Fibroblast of lung (primary cell): ENCODE measurements around the gene HIP1. TPM values are rescaled to one million over a fixed set of nuclear protein-coding genes. Genes with fewer than 3 reads are reported as not detected.
"Not testable (repeated sequence)": the region's sequence is repeated elsewhere in the genome, so short reads cannot be mapped to it uniquely, and the experiment has no call there.

Source experiments
- DNase-seq, 2 donors: peaks; one replicate each; pipeline versions ENCODE4 v3.0.0 to v3.0.0-alpha.2; 2010; ENCODE audit warnings: low read depth in 2 of 2
- H2AFZ ChIP-seq: 2 replicates; pipeline ENCODE4 v1.5.1; 2012; ENCODE audit warnings: low read length, control low read depth, inconsistent platforms
- H3K27ac ChIP-seq: 2 replicates; pipeline ENCODE4 v1.5.1; 2011; ENCODE audit warnings: low read length, control low read depth; ENCODE audit not compliant: insufficient read depth
- H3K27me3 ChIP-seq: 2 replicates; pipeline ENCODE4 v1.5.1; 2011; ENCODE audit warnings: mild to moderate bottlenecking, low read length; ENCODE audit not compliant: control insufficient read depth, insufficient read depth
- H3K36me3 ChIP-seq: 2 replicates; pipeline ENCODE4 v1.5.1; 2011; ENCODE audit warnings: low read length; ENCODE audit not compliant: control insufficient read depth, insufficient read depth
- H3K4me1 ChIP-seq: 2 replicates; pipeline ENCODE4 v1.5.1; 2011; ENCODE audit warnings: low read length; ENCODE audit not compliant: control insufficient read depth, insufficient read depth; ENCODE audit errors: extremely low read depth
- H3K4me2 ChIP-seq: 2 replicates; pipeline ENCODE4 v1.5.1; 2011; ENCODE audit warnings: low read length, control low read depth; ENCODE audit not compliant: insufficient read depth; ENCODE audit errors: extremely low read depth
- H3K4me3 ChIP-seq, 4 experiments: fragments of 200-600 bp in 1 of 4; sonication (generic) in 1 of 4; replicated peaks in 1 of 4; 2 replicates each; pipeline ENCODE4 v1.5.1; 2011 to 2016; ENCODE audit warnings: low read length in 4 of 4, low read depth in 3 of 4, mild to moderate bottlenecking in 3 of 4, control low read depth in 2 of 4, inconsistent platforms in 1 of 4, mixed read lengths in 1 of 4; ENCODE audit not compliant: insufficient read depth in 1 of 4; ENCODE audit errors: control extremely low read depth in 1 of 4
- H3K79me2 ChIP-seq: 2 replicates; pipeline ENCODE4 v1.5.1; 2012; ENCODE audit warnings: mild to moderate bottlenecking, low read length, inconsistent platforms; ENCODE audit not compliant: control insufficient read depth, insufficient read depth
- H3K9ac ChIP-seq: 2 replicates; pipeline ENCODE4 v1.5.1; 2011; ENCODE audit warnings: mild to moderate bottlenecking, low read length, control low read depth; ENCODE audit not compliant: insufficient read depth
- H3K9me3 ChIP-seq: 2 replicates; pipeline ENCODE4 v1.5.1; 2012; ENCODE audit warnings: low read depth, low read length; ENCODE audit not compliant: control insufficient read depth, insufficient read depth
- H4K20me1 ChIP-seq: 2 replicates; pipeline ENCODE4 v1.5.1; 2011; ENCODE audit warnings: low read length; ENCODE audit not compliant: control insufficient read depth, insufficient read depth; ENCODE audit errors: extremely low read depth
- CTCF ChIP-seq, 2 donors: IDR thresholded peaks in 1 of 2; conservative IDR thresholded peaks in 1 of 2; 1 replicate in 1 of 2; 2 replicates in 1 of 2; pipeline ENCODE4 v1.5.1; 2011 to 2012; ENCODE audit warnings: low read length in 2 of 2, control low read depth in 1 of 2, inconsistent platforms in 1 of 2, low read depth in 1 of 2, mild to moderate bottlenecking in 1 of 2
- EZH2 ChIP-seq: IDR thresholded peaks from 2 replicates; pipeline ENCODE4 v1.5.1; 2012; ENCODE audit warnings: low read length, control low read depth, mild to moderate bottlenecking; ENCODE audit errors: missing control alignments
- polyA plus RNA-seq, 2 donors: library from polyadenylated mRNA; depleted of rRNA in 1 of 2; stranded (reverse) in 1 of 2; unstranded in 1 of 2; fragments of >200 nt; gene quantifications; 2 replicates each; pipeline ENCODE4 v1.2.1, GENCODE V29; 2011 to 2012; ENCODE audit warnings: missing spikeins in 1 of 2
- total RNA-seq: library from RNA; depleted of rRNA; stranded (reverse); fragments of >200 nt; gene quantifications from 2 replicates; pipeline ENCODE4 v1.2.1, GENCODE V29; 2014

HIP1 gene
- total and polyA plus RNA-seq, 2 donors (not counting 1 experiment from before 2014, with no cell fraction given), result 27.2 to 31.3 TPM

- Histone ChIP-seq H3K36me3 (no peaks in the 10 kb centered on the region), H3K4me1 (no peaks in the 10 kb centered on the region), H3K27me3 (no peaks in the 10 kb centered on the region), H3K4me3 (no peak overlapping the region), H4K20me1 (no peaks in the 10 kb centered on the region), H3K9ac (no peak overlapping the region), H3K4me2 (no peak overlapping the region), H3K79me2 (no peaks in the 10 kb centered on the region), H3K9me3 (no peaks in the 10 kb centered on the region), H2AFZ (no peak overlapping the region), H3K27ac (no peak overlapping the region)
- DNase-seq, result no peak
- no peak for TF ChIP-seq CTCF (conservative IDR thresholded peaks at IDR 0.05 in 1 of 2, IDR thresholded peaks at IDR 0.05 in 1 of 2; ENCODE audit: low read depth in 1 of 2, low read length in 2 of 2)
- no peak for TF ChIP-seq EZH2
Observed at GRCh38 chr7:75613351-75613750, 125.4 kb downstream of the HIP1 start.

- H2AFZ ChIP-seq, result peak overlapping the region; percentile 5
- no peak overlapping the region for H3K4me3 ChIP-seq
- no peaks in the 10 kb centered on the region for H3K4me1 ChIP-seq
- no peaks in the 10 kb centered on the region for H4K20me1 ChIP-seq
- no peaks in the 10 kb centered on the region for H3K36me3 ChIP-seq
- H3K79me2 ChIP-seq, result no peaks in the 10 kb centered on the region
- H3K27me3 ChIP-seq, result no peaks in the 10 kb centered on the region
- no peaks in the 10 kb centered on the region for H3K9me3 ChIP-seq
- H3K9ac ChIP-seq, result no peak overlapping the region
- H3K4me2 ChIP-seq, result no peak overlapping the region
- TF ChIP-seq CTCF (conservative IDR thresholded peaks at IDR 0.05 in 1 of 2, IDR thresholded peaks at IDR 0.05 in 1 of 2; ENCODE audit: low read depth in 1 of 2, low read length in 2 of 2) (no peak), EZH2 (no peak)
- H3K27ac ChIP-seq, result no peak overlapping the region
- peak in 1 of 2 donors; percentile 30 for DNase-seq
Observed at GRCh38 chr7:75611557-75612178, 127.1 kb downstream of the HIP1 start.

- not testable (repeated sequence) for H3K79me2 ChIP-seq, H3K9me3 ChIP-seq, H3K9ac ChIP-seq
Observed at GRCh38 chr7:75609416-75609815, 129.3 kb downstream of the HIP1 start.

More at GRCh38 chr7:75609416-75609815, 129.3 kb downstream of the HIP1 start:
- not testable (repeated sequence) for H3K27me3 ChIP-seq, DNase-seq, H4K20me1 ChIP-seq, H3K4me3 ChIP-seq, H2AFZ ChIP-seq, H3K27ac ChIP-seq, H3K4me2 ChIP-seq, H3K36me3 ChIP-seq, H3K4me1 ChIP-seq
